GM12864 (cell line): ENCODE measurements around the gene TMPRSS2.

ENCODE experiments used
- DNase-seq: peaks from one replicate; pipeline ENCODE4 v3.0.0-alpha.2; 2011; ENCODE audit warnings: low read depth
- H3K4me3 ChIP-seq: 2 replicates; pipeline ENCODE4 v1.5.1; 2011; ENCODE audit warnings: mild to moderate bottlenecking, low read depth, low read length, control low read depth
- TF ChIP-seq, protein P1 (sequence below): IDR thresholded peaks from 2 replicates; pipeline ENCODE4 v1.5.1; 2011; ENCODE audit warnings: low read depth, mild to moderate bottlenecking, moderate library complexity, low read length, control low read depth, inconsistent platforms; ENCODE audit errors: missing control alignments

The TMPRSS2 gene

DNA sequence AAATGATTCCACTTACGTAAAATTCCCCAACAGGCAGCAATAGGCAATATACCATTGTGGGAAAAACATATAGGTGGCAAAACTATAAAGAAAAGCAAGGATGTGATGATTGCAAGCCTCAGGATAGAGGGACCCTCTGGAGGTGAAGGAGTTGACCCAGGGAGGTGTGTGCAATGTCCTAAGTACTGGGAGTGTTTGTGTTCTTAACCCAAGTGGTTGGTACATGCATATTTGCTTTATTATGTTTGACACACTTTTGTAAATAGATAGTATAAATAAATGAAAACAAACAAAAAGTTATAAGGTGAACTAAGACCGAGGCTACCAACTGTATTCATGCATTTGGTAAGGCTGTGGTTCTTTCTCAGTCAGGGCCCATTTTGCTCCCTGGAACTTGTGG is 74.4 kb downstream of the TMPRSS2 start:
- H3K4me3 ChIP-seq: no peak overlapping the region
- DNase-seq: no peak
- TF ChIP-seq, protein P1, sequence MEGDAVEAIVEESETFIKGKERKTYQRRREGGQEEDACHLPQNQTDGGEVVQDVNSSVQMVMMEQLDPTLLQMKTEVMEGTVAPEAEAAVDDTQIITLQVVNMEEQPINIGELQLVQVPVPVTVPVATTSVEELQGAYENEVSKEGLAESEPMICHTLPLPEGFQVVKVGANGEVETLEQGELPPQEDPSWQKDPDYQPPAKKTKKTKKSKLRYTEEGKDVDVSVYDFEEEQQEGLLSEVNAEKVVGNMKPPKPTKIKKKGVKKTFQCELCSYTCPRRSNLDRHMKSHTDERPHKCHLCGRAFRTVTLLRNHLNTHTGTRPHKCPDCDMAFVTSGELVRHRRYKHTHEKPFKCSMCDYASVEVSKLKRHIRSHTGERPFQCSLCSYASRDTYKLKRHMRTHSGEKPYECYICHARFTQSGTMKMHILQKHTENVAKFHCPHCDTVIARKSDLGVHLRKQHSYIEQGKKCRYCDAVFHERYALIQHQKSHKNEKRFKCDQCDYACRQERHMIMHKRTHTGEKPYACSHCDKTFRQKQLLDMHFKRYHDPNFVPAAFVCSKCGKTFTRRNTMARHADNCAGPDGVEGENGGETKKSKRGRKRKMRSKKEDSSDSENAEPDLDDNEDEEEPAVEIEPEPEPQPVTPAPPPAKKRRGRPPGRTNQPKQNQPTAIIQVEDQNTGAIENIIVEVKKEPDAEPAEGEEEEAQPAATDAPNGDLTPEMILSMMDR: no peak

DNA sequence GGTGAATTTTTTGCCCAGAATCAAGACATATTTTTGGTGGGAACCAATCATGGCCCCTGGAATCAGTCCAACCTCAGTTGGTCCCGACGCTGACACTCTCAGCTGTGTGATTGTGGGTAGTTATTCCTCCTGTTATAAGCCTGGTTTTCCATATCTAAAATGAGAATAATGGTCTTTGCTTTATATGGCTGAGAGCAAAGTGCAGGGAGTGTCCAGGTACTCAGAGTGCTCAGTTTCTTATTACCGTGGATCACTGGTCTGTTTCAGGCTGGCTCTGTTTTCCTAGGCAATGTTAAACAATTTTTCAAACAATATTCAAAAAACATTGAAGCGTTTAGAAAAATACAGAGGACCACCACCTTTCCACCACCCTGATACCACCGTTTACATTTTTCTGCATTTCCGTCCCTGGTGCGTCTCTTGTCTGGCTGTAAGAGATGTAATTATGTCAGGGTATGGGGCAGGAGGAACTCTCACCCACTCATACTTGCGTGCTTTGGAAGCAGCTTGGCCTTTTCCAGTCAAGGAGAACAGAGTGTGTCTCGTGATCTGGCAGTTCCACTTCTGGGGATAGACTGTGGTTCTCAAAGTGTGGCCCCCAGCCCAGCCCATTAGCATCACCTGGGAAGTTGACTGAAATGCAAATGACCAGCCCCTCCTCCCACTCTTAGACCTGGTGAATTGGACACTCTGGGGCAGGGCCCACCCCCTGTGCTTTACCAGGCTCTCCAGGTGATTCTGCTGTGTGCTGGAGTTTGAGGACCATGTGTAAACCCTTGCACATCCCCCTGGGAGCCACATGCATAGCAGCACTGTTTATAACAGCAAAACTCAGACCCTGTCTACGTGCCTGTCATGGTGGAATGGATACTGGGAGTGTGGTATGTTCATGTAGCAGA is 75.1 kb downstream of the TMPRSS2 start:
- TF ChIP-seq, protein P1: no peak
- H3K4me3 ChIP-seq: no peak overlapping the region
- DNase-seq: no peak

DNA sequence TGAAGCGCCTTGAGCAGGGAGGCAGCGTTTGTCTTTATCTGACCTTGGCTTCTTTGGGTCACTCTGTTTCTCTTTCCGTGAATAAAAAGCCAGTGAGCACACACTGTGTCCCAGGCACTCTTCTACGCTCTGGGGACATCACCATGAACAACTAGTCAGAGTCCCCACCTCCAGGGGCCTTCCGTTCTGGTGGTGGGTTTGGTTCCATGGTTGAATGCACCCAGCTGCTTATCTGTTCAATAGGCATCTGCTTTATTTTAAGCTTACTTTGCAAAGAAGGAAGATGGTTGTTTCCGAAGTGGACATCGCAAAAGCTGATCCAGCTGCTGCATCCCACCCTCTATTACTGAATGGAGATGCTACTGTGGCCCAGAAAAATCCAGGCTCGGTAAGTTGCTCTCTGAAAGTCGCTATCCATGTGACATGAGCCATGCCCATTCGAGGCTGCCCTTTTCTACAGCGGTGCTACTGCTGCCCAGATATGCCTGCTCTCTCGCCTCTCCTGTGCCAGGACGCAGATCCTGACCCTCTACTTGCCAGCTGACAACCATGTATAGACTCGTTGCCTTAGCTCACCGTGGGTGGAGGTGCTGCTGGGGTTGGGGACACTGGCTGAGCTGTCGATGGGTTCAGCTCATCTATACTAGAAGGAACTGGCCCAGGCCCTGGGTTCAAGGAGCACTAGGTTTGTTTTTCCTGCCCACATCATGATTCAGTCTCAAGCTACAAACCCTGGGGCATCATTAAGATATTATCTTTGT is 76.0 kb downstream of the TMPRSS2 start:
- H3K4me3 ChIP-seq: no peak overlapping the region
- DNase-seq: no peak
- TF ChIP-seq, protein P1: no peak

DNA sequence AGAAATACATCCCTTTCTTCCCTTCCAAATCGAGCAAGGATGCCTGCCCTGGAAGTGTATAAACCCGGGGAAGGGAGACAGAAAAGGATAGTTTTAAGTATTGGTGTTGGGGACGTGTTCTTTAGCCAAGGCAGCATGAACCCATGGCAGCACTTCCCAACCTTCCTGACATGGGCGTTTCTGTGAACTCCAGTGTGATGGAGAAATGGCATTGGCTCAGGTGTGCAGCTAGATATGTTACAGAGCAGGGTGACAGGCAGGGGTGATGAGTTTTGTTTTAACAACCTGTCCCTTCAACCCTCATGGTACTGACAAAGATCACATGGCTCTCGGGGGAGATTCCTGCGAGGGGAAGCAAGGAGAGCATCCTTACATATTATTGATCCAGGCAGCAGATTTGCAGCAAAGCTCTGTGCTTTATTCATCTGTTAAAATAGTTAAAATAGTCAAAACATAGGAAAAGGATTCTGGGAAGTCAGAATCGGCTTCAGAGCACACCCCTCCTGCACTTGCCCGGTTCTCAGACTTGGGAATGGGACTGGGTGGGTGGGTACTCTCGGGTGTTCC is 78.0 kb downstream of the TMPRSS2 start:
- DNase-seq: no peak
- H3K4me3 ChIP-seq: no peak overlapping the region; the same call in 1 of the 2 replicates

DNA sequence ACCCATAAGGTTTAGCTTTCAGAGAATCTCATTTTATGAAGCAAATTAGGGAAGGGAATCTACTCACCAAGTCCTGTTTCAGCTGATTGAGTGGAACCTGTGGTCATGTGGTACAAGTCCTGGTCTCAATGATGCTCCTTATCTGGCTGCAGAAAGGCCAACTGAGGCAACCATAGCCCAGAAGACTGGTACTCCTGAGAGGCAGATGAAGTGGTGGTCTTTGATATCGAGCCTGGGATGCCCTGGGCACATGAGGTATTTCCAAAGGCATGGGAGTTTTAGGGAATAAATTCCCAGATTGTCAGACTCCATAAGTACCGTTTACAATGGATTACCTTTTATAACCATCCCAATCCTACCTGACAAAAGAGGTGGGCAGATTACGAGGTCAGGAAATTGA is 78.7 kb downstream of the TMPRSS2 start:
- DNase-seq: no peak
- no peak overlapping the region for H3K4me3 ChIP-seq
- TF ChIP-seq, protein P1: no peak

More for the DNA sequence above, 78.0 kb downstream of the TMPRSS2 start:
- TF ChIP-seq, protein P1: no peak

DNA sequence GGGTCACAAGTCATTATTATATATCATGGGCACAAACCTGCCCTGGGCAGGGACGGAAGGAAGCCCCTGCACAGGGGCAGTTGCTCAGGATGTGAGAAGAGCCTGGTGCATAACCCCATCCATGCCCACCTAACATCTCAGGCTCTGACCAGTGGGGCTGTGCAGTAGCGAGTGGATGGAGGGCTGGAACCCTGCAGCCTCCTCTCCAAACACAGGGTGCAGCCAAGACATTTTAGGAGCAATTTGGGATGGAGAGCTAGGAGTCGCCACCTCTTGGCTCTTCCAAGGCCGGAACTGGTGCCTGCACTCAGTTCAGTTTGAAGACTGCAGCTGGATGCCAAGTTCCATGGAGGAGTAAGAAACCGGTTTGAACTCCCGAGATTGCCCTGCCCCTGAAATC is 79.1 kb downstream of the TMPRSS2 start:
- no peak overlapping the region for H3K4me3 ChIP-seq
- no peak for DNase-seq
- TF ChIP-seq, protein P1: no peak
